Activated CD4-positive, alpha-beta T cell treated with anti-CD3 and anti-CD28 coated beads, Interleukin-2, amount 10 ng/mL, durations not matched to agents 7 days and 5 days (primary cell): ENCODE results near the gene CKMT1A. TPM values are rescaled to one million over a fixed set of nuclear protein-coding genes. Genes with fewer than 3 reads are reported as not detected.
A peak's percentile ranks its signal among the peaks of the same experiment; 100 is the strongest.
"Not testable (repeated sequence)": the region's sequence is repeated elsewhere in the genome, so short reads cannot be mapped to it uniquely, and the experiment has no call there.

ENCODE experiments used
- CTCF ChIA-PET: fragments of 350-600 bp; sonication (Branson Sonifier 250); formaldehyde crosslinking; loops from one replicate; lab custom pipeline; 2021; ENCODE audit warnings: antibody characterized with exemption; lab: Charles Lee
- POLR2A ChIA-PET: fragments of 350-600 bp; sonication (Branson Sonifier 250); formaldehyde crosslinking; loops from one replicate; lab custom pipeline; 2021; ENCODE audit warnings: antibody characterized with exemption; lab: Charles Lee
- DNase-seq: peaks from one replicate; pipeline ENCODE4 v3.0.0-alpha.2; 2020
- H3K27ac Mint-ChIP-seq: one replicate; pipeline ENCODE4 v1.8.0; 2021; ENCODE audit warnings: mild to moderate bottlenecking, moderate library complexity, mixed read lengths
- H3K27me3 Mint-ChIP-seq: one replicate; pipeline ENCODE4 v1.8.0; 2021; ENCODE audit warnings: mixed read lengths
- H3K36me3 Mint-ChIP-seq: one replicate; pipeline ENCODE4 v1.8.0; 2021; ENCODE audit warnings: low read depth, mixed read lengths
- H3K4me1 Mint-ChIP-seq: one replicate; pipeline ENCODE4 v1.8.0; 2021; ENCODE audit warnings: mixed read lengths
- H3K4me3 Mint-ChIP-seq: one replicate; pipeline ENCODE4 v1.8.0; 2021; ENCODE audit warnings: mild to moderate bottlenecking, moderate library complexity, mixed read lengths
- H3K9me3 Mint-ChIP-seq: one replicate; pipeline ENCODE4 v1.8.0; 2021; ENCODE audit warnings: mixed read lengths
- total RNA-seq, 2 experiments: library from RNA; stranded (reverse); gene quantifications; one replicate each; pipeline ENCODE4 v1.2.3, GENCODE V29; 2021

CKMT1A gene
- total RNA-seq, 2 experiments from 2014 or later, result not detected

DNA sequence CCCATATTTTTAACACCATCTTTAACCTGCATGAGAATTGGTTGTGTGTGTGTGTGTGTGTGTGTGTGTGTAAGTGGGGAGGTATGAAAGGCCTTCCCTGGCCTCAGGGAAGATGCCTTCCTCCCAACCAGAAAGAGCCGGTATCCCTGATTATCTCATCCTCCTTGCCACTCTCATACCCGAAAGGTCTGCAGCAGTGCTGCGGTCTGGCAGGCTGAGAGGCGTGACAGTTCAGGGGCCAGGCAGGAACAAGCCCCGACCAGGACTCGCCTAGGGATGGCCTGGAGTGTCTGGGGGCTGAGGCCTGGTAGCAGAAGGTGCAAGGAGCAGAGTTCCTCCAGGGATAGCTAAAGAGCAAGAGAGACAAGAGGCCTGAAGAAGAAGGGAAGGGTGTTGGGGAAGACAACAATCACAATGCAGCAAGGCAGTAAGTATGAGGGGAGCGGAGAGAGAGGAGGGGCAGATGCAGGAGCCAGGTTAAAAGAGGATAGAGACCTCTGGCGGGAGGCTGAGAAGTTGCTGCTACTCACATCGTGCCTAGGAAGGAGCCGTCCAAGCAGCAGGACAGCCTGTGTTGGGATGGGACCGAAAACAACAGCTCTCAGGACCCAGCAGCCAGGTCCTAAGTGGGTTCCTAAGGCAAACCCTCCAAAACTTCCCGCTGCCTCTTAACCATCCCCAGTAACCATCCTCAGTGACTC, 16.9 kb downstream of the CKMT1A start:
- H3K27ac Mint-ChIP-seq, POLR2A ChIA-PET, H3K4me1 Mint-ChIP-seq, H3K9me3 Mint-ChIP-seq, CTCF ChIA-PET, H3K4me3 Mint-ChIP-seq, H3K27me3 Mint-ChIP-seq, DNase-seq, H3K36me3 Mint-ChIP-seq: not testable (repeated sequence)

GRCh38 chr15:43723151-43723550, 29.5 kb downstream of the CKMT1A start:
- Mint-ChIP-seq H3K4me3 (no peak overlapping the region), H3K27ac (no peak overlapping the region)

DNA sequence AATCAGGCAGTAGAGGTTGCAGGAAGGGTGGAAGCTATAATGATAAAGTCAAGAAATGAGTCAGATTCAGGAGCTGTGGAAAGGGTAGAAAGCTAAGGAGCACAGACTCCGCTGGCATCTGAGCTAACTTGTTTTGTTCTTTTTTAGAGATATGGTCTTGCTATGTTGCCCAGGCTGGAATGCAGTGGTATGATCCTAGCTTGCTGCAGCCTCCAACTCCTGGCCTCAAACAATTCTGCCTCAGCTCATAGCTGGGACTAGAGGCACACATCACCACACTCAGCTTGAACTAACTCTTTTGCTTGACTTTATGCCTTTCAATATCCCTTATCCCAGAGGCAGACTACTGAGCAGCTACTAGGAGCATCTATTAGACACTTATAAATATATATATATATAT, 32.6 kb downstream of the CKMT1A start:
- H3K4me3 Mint-ChIP-seq, H3K9me3 Mint-ChIP-seq, DNase-seq, H3K36me3 Mint-ChIP-seq, H3K27ac Mint-ChIP-seq, H3K4me1 Mint-ChIP-seq, POLR2A ChIA-PET, H3K27me3 Mint-ChIP-seq: not testable (repeated sequence)
- CTCF ChIA-PET, result interaction anchor here (0.6 kb wide), 1 partner anchor 1385 kb away, joined by 5 read pairs; no protein-coding TSS in a partner anchor

More at GRCh38 chr15:43723151-43723550, 29.5 kb downstream of the CKMT1A start:
- no peaks in the 10 kb centered on the region for H3K4me1 Mint-ChIP-seq
- ChIA-PET CTCF (interaction anchor here (0.7 kb wide), 1 partner anchor 9 kb away, joined by 3 read pairs; no protein-coding TSS in a partner anchor), POLR2A (no interaction called here)
- no peak for DNase-seq
- no peaks in the 10 kb centered on the region for H3K36me3 Mint-ChIP-seq
- H3K9me3 Mint-ChIP-seq, result no peaks in the 10 kb centered on the region
- peaks cover 4% of the 10 kb centered on the region for H3K27me3 Mint-ChIP-seq

DNA sequence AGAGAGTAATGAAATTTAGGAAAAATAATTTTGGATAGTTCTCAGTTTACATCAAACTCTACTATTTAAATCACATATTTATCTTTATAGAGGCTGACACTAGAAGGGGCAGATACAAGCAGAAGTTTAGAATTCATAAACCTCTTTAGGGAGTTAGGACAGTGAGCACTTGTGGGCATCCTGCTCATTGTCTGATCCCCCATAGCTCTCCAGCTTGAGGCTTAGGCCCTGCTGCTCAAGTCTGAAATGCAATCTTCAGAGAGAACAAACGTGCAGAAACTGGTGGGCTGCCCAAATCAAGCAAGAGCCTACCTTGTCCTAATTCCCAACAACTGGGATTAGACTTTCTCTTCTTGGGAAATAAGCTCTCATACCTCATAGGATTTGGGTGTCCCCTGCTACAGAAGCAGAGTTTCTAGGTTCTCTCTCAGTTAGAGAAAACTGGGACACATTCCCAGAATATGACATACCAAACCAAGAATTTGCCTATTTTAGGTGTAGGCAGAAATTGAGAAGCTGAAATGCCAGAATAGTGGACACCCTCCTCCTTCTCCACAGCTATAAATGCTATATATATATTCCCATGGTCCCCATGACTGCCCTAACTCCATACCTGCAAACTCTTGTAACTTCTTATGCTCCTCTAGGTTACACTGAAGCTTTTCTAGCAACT, 34.5 kb downstream of the CKMT1A start:
- H3K9me3 Mint-ChIP-seq, H3K4me1 Mint-ChIP-seq, H3K4me3 Mint-ChIP-seq, H3K36me3 Mint-ChIP-seq, POLR2A ChIA-PET, DNase-seq, CTCF ChIA-PET, H3K27me3 Mint-ChIP-seq, H3K27ac Mint-ChIP-seq: not testable (repeated sequence)

GRCh38 chr15:43735416-43735815, 41.8 kb downstream of the CKMT1A start:
- CTCF ChIA-PET, result no interaction called here
- Mint-ChIP-seq H3K27me3 (peaks cover 2% of the 10 kb centered on the region), H3K4me1 (peaks cover 9% of the 10 kb centered on the region), H3K27ac (peak overlapping the region; percentile 38), H3K4me3 (no peak overlapping the region), H3K9me3 (no peaks in the 10 kb centered on the region), H3K36me3 (no peaks in the 10 kb centered on the region)
- no peak for DNase-seq
- POLR2A ChIA-PET, result no interaction called here

DNA sequence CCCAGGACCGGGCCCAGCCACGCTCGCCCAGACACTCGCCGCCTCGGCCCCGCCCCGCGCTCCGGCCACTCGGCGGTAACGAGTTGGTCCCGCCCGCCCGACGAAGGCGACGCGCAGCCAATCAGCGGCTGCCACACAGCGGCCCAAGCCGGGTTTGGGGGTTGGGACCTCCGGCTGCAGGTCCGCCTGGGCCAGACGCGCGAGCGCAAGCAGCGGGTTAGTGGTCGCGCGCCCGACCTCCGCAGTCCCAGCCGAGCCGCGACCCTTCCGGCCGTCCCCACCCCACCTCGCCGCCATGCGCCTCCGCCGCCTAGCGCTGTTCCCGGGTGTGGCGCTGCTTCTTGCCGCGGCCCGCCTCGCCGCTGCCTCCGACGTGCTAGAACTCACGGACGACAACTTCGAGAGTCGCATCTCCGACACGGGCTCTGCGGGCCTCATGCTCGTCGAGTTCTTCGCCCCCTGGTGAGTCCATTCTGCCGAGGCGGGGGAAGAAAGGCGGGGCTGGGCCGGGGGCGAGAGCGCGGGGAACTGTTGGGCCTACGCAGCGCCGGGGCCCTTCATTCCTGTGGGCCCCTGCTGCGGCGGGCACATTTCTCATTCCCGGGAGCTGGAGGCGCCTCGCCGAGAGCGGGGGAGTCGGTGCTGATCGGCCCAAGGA, 52.7 kb downstream of the CKMT1A start, which contains the start of gene PDIA3:
Gene PDIA3, plus strand, starts transcription at position 194 of the 658 bp plus-strand sequence. Its CDS starts 102 bp downstream, at position 296.
- Mint-ChIP-seq H3K27ac (peak within 1 kb of the TSS; percentile 99), H3K4me1 (peaks cover 34% of the 10 kb centered on the region), H3K36me3 (peaks cover 18% of the 10 kb centered on the region), H3K4me3 (peak within 1 kb of the TSS; percentile 98)
- not testable (repeated sequence) for H3K9me3 Mint-ChIP-seq, H3K27me3 Mint-ChIP-seq
- POLR2A ChIA-PET, result interaction anchor here (1.0 kb wide), 1 partner anchor 236 kb away, joined by 4 read pairs; no protein-coding TSS in a partner anchor
- peak; percentile 88 for DNase-seq
- CTCF ChIA-PET, result interaction anchor here (1.0 to 1.3 kb wide), 4 partner anchors 8 to 31 kb away, joined by 3 read pairs; partner anchors contain the start of gene ELL3

GRCh38 chr15:43746903-43747309, 53.2 kb downstream of the CKMT1A start:
- Mint-ChIP-seq H3K27ac (peak overlapping the region; percentile 99), H3K4me1 (peaks cover 40% of the 10 kb centered on the region), H3K4me3 (peak overlapping the region; percentile 98), H3K36me3 (peaks cover 22% of the 10 kb centered on the region)
- CTCF ChIA-PET, result interaction anchor here (1.2 to 1.3 kb wide), 2 partner anchors 10 to 30 kb away, joined by 3 read pairs; partner anchors contain the start of gene ELL3
- POLR2A ChIA-PET, H3K9me3 Mint-ChIP-seq, H3K27me3 Mint-ChIP-seq: not testable (repeated sequence)
- DNase-seq, result peak; percentile 12

GRCh38 chr15:43748376-43748775, 54.7 kb downstream of the CKMT1A start:
- H3K27ac Mint-ChIP-seq, result peak overlapping the region; percentile 83
- no peaks in the 10 kb centered on the region for H3K9me3 Mint-ChIP-seq
- no peaks in the 10 kb centered on the region for H3K27me3 Mint-ChIP-seq
- ChIA-PET CTCF (interaction anchor here (0.6 kb wide), 1 partner anchor 1539 kb away, joined by 4 read pairs; no protein-coding TSS in a partner anchor), POLR2A (no interaction called here)
- H3K36me3 Mint-ChIP-seq, result peaks cover 35% of the 10 kb centered on the region
- peak overlapping the region; percentile 98 for H3K4me3 Mint-ChIP-seq
- peak; percentile 42 for DNase-seq
- peaks cover 49% of the 10 kb centered on the region for H3K4me1 Mint-ChIP-seq

Other genes with a start within 250 kb of the CKMT1A start
- gene TP53BP1, start 200.7 kb upstream of the CKMT1A start, total RNA-seq, result 10 to 100 TPM; 22.9 to 27.9 TPM
- gene MAP1A, start 176.3 kb upstream of the CKMT1A start, total RNA-seq, result 1 to 10 TPM; 9.8 to 9.9 TPM
- 10 to 100 TPM; 24.0 to 24.3 TPM for gene PPIP5K1, start 103.7 kb upstream of the CKMT1A start, total RNA-seq
- not detected for gene CKMT1B, start 99.8 kb upstream of the CKMT1A start, total RNA-seq
- under 1 TPM; 0.20 to 0.33 TPM for gene STRC, start 75.1 kb upstream of the CKMT1A start, total RNA-seq
- gene CATSPER2, start 45.0 kb upstream of the CKMT1A start, total RNA-seq, result 1 to 10 TPM; 1.4 to 1.5 TPM
- gene PDIA3, start 52.6 kb downstream of the CKMT1A start, total RNA-seq, result 100 to 1,000 TPM; 304 to 330 TPM
- gene ELL3, start 83.1 kb downstream of the CKMT1A start, total RNA-seq, result 1 to 10 TPM; 2.5 to 2.9 TPM
- gene SERF2, start 98.5 kb downstream of the CKMT1A start, total RNA-seq, result 100 to 1,000 TPM; 956 to 981 TPM
- gene SERINC4, start 106.4 kb downstream of the CKMT1A start, total RNA-seq, result under 1 TPM; 0.37 to 0.50 TPM
- 10 to 100 TPM; 15.0 to 18.1 TPM for gene HYPK, start 106.7 kb downstream of the CKMT1A start, total RNA-seq
- 10 to 100 TPM; 38.8 to 42.2 TPM for gene MFAP1, start 130.8 kb downstream of the CKMT1A start, total RNA-seq
- 10 to 100 TPM; 76.8 to 89.2 TPM for gene WDR76, start 133.1 kb downstream of the CKMT1A start, total RNA-seq